Right lobe of liver (tissue), 6 donors: ENCODE measurements around the gene NAT16. TPM values are rescaled to one million over a fixed set of nuclear protein-coding genes. Genes with fewer than 3 reads are reported as not detected.
A peak's percentile ranks its signal among the peaks of the same experiment; 100 is the strongest.

Source experiments
- ATAC-seq, 4 donors: fragments of 200-7000 bp; cut with Tn5 transposase; one replicate each; pipeline ENCODE4 v1.9.1; 2020; ENCODE audit warnings: mild to moderate bottlenecking in 4 of 4, moderate library complexity in 4 of 4
- DNase-seq, 3 donors: peaks; one replicate each; pipeline ENCODE4 v3.0.0-alpha.2; 2020
- H3K27ac ChIP-seq, 3 donors: fragments of 200-600 bp; one replicate each; pipeline ENCODE4 v1.8.0; 2022
- H3K27me3 ChIP-seq, 2 donors: fragments of 200-600 bp; one replicate each; pipeline ENCODE4 v1.8.0; 2022
- H3K36me3 ChIP-seq, 4 donors: fragments of 200-600 bp; sonication (generic) in 1 of 4; one replicate each; pipeline versions ENCODE4 v1.5.1 to v1.8.0; 2017 to 2022; ENCODE audit warnings: control low read depth in 1 of 4
- H3K4me1 ChIP-seq, 4 donors: fragments of 200-600 bp; sonication (generic) in 1 of 4; one replicate each; pipeline versions ENCODE4 v1.5.1 to v1.8.0; 2017 to 2022; ENCODE audit warnings: control low read depth in 1 of 4
- H3K4me3 ChIP-seq, 3 donors: fragments of 200-600 bp; one replicate each; pipeline ENCODE4 v1.8.0; 2022
- H3K9me3 ChIP-seq, 4 donors: fragments of 200-600 bp; sonication (generic) in 1 of 4; one replicate each; pipeline versions ENCODE4 v1.5.1 to v1.8.0; 2017 to 2022; ENCODE audit warnings: control low read depth in 1 of 4
- POLR2A ChIP-seq: fragments of 450-650 bp; IDR thresholded peaks from one replicate; pipeline ENCODE4 v1.6.1; 2017; ENCODE audit warnings: antibody characterized with exemption, mild to moderate bottlenecking
- WGBS: methylation state at CpG from one replicate; pipeline ENCODE4 v1.1.6; 2018; ENCODE audit warnings: low coverage, low lambda C conversion rate; ENCODE audit not compliant: insufficient coverage; ENCODE audit errors: missing lambda C conversion rate; 5-methylcytosine and 5-hydroxymethylcytosine counted together
- intact Hi-C, 2 donors: fragments of 100-400 bp; cut with DNase I; formaldehyde crosslinking; loops; one replicate each; pipeline versions ENCODE4 v1.11.2 to v1.14.1; 2022
- total RNA-seq, 6 experiments: library from RNA; depleted of rRNA in 2 of 6; stranded (reverse); fragments of >200 nt in 2 of 6; fragmentation: NEBNext Ultra II Directional in 3 of 6; extraction: Animal tissue kit (Norgen Biotek cat#: 25700) in 3 of 6; gene quantifications; one replicate each; pipeline versions ENCODE4 v1.1.0 to v1.2.4, GENCODE V29; 2016 to 2023
- TF ChIP-seq, protein P1 (sequence below), 4 donors: fragments of 200-600 bp in 3 of 4; fragments of 450-650 bp in 1 of 4; IDR thresholded peaks; one replicate each; pipeline versions ENCODE4 v1.5.1 to v1.8.0; 2016 to 2022; ENCODE audit warnings: antibody characterized with exemption in 4 of 4, mild to moderate bottlenecking in 2 of 4
- donor health status: DM: no; HTN: yes; CAD: no.
- donor health status: DM: no; HTN: no; CAD: no.
- donor health status: DM: no; HTN: no; CAD: no.
- donor health status: DM: no; HTN: yes; CAD: no.
- donor health status: DM: no; HTN: yes; CAD: no.

The NAT16 gene
- total RNA-seq, 6 experiments from 2014 or later, result not detected

- TF ChIP-seq POLR2A, result no peak
- TF ChIP-seq, protein P1, sequence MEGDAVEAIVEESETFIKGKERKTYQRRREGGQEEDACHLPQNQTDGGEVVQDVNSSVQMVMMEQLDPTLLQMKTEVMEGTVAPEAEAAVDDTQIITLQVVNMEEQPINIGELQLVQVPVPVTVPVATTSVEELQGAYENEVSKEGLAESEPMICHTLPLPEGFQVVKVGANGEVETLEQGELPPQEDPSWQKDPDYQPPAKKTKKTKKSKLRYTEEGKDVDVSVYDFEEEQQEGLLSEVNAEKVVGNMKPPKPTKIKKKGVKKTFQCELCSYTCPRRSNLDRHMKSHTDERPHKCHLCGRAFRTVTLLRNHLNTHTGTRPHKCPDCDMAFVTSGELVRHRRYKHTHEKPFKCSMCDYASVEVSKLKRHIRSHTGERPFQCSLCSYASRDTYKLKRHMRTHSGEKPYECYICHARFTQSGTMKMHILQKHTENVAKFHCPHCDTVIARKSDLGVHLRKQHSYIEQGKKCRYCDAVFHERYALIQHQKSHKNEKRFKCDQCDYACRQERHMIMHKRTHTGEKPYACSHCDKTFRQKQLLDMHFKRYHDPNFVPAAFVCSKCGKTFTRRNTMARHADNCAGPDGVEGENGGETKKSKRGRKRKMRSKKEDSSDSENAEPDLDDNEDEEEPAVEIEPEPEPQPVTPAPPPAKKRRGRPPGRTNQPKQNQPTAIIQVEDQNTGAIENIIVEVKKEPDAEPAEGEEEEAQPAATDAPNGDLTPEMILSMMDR (IDR thresholded peaks at IDR 0.05), result no peak
- ATAC-seq, result peak; percentile 32 to 46 (median 34)
- WGBS, result 0% methylated on average over 12 of the region's 34 CpGs
- H3K27me3 ChIP-seq, result no peaks in the 10 kb centered on the region
- H3K4me3 ChIP-seq, result peak overlapping the region; percentile 71 to 84 (median 75)
- no peaks in the 10 kb centered on the region for H3K9me3 ChIP-seq
- peaks cover 0 to 2% (median 0%) of the 10 kb centered on the region in 4 donors for H3K36me3 ChIP-seq
- H3K4me1 ChIP-seq, result peaks cover 0 to 14% (median 0%) of the 10 kb centered on the region in 4 donors
- intact Hi-C loops, result no loop called here
- DNase-seq, result no peak
- no peak overlapping the region for H3K27ac ChIP-seq
Measured at GRCh38 chr7:101154693-101155102, 25.4 kb downstream of the NAT16 start.

DNA sequence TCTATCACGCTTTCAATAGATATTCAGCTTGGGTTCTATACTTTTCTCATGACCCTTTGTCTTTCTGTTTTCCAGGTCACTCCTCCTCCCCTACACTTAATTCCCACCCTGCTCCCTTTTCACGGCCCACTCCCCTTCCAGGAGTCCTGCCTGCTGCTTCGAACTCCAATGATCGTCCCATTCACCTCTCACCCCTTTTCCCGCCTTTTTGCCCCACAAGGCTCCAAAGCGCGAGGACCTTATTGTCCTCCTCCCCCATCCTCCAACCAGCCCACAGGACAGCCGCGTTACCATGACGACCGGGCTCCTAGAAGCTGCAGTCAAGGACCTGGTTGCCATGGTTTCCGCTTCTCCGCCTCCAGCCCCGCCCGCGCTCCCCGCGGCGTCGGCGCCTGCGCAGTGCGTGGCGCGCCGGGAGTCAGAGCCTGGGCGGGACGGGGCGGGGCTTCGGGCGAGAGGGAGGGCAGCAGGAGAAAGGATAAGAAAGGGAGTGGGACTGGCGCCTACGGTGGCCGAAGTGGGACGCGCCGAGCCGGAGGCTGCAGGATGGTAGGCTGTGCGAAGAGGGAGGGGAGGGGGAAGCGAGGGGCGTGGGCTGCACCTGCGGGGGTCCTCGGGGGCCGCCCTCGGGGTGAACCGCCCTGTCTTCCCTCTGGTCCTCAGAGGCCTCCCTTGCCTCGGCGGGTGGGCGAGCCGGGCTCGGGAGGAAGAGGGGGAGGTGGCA, 26.0 kb downstream of the NAT16 start, which contains the start of gene AP1S1:
TSS of gene AP1S1 (plus strand) at position 508 of the 724 bp plus-strand sequence. CDS start at position 547, 39 bp downstream.
- no peaks in the 10 kb centered on the region for H3K27me3 ChIP-seq
- DNase-seq (peak; percentile 96 to 97 (median 96)), ATAC-seq (peak; percentile 96 to 98 (median 98))
- WGBS, result 3% methylated on average over 30 of the region's 51 CpGs
- H3K9me3 ChIP-seq, result no peaks in the 10 kb centered on the region
- intact Hi-C loops, result no loop called here
- peak within 1 kb of the TSS; percentile 71 to 84 (median 75) for H3K4me3 ChIP-seq
- peaks cover 0 to 2% (median 0%) of the 10 kb centered on the region in 4 donors for H3K36me3 ChIP-seq
- no peak within 1 kb of the TSS for H3K27ac ChIP-seq
- H3K4me1 ChIP-seq, result peaks cover 0 to 14% (median 0%) of the 10 kb centered on the region in 4 donors
- TF ChIP-seq, protein P1 (IDR thresholded peaks at IDR 0.05), result no peak
- TF ChIP-seq POLR2A, result no peak

GRCh38 chr7:101151908-101152651, 28.0 kb downstream of the NAT16 start:
- Histone ChIP-seq H3K27ac (no peak overlapping the region), H3K4me3 (no peak overlapping the region), H3K9me3 (no peaks in the 10 kb centered on the region), H3K27me3 (no peaks in the 10 kb centered on the region), H3K4me1 (peaks cover 0 to 14% (median 0%) of the 10 kb centered on the region in 4 donors), H3K36me3 (no peaks in the 10 kb centered on the region)
- TF ChIP-seq, protein P1 (IDR thresholded peaks at IDR 0.05), result no peak
- TF ChIP-seq POLR2A, result no peak
- ATAC-seq (no peak), DNase-seq (no peak)
- intact Hi-C loops, result no loop called here
- 67% methylated on average over 2 of the region's 2 CpGs for WGBS

DNA sequence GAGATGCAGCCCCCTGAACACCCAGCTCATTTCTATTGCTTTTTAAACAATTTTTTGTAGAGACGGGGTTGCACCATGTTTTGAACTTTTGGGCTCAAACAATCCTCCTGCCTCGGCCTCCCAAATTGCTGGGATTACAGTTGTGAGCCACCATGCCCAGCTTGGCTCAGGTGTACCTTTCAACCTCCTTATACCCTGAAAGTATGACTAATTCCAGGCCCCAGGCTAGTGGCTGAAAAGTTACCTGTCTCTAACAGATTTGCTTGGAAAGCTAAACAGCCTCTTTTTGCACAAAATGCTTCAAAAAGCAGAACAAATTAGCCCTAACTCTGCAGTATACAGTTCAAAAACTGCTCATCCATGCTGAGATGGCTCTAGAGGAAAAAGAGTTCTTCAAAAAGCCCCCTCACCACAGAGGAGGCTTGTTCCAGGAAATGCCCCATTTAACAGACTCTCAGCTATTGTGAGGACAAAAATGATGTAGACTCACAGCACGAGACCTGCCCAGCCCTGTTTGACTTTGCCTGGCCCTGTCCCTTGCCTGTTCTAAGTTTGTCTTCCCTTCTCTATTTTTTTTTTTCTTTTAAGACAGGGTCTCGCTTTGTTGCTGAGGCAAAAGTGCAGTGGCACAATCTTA, 39.2 kb downstream of the NAT16 start:
- WGBS, result 63% methylated on average over 4 of the region's 4 CpGs

More for the DNA sequence above, 39.2 kb downstream of the NAT16 start:
- Histone ChIP-seq H3K4me1 (peaks cover 0 to 12% (median 7%) of the 10 kb centered on the region in 4 donors), H3K4me3 (no peak overlapping the region), H3K27me3 (no peaks in the 10 kb centered on the region), H3K27ac (no peak overlapping the region), H3K9me3 (no peaks in the 10 kb centered on the region), H3K36me3 (peaks cover 0 to 6% (median 3%) of the 10 kb centered on the region in 4 donors)
- TF ChIP-seq, protein P1 (IDR thresholded peaks at IDR 0.05), result no peak
- no peak for TF ChIP-seq POLR2A
- ATAC-seq (no peak), DNase-seq (no peak)
- intact Hi-C loops, result loop anchor here (10.0 kb wide), 1 partner anchor 54 kb away; no protein-coding TSS in a partner anchor
